HK-2 (cell line): ENCODE results near the gene ZNF511.
A peak's percentile ranks its signal among the peaks of the same experiment; 100 is the strongest.

Source experiments
- DNase-seq: peaks from one replicate; pipeline ENCODE4 v3.0.0-alpha.2; 2018; ENCODE audit not compliant: unreplicated experiment

ZNF511 gene

GRCh38 chr10:133353988-133354605 lies 45.4 kb downstream of the ZNF511 start:
- no peak for DNase-seq

- DNase-seq, result no peak
These were observed 46.0 kb downstream of the ZNF511 start for GRCh38 chr10:133354672-133355240.

- DNase-seq, result no peak
These were observed 46.6 kb downstream of the ZNF511 start for GRCh38 chr10:133355266-133355665.

- no peak for DNase-seq
These were observed 47.3 kb downstream of the ZNF511 start for GRCh38 chr10:133355991-133356390.

GRCh38 chr10:133356549-133357284 lies 48.0 kb downstream of the ZNF511 start:
- no peak for DNase-seq

GRCh38 chr10:133357285-133358161 lies 48.8 kb downstream of the ZNF511 start, which contains the start of gene FUOM:
FUOM (minus strand) TSS chr10:133358019; CDS start chr10:133358007, 12 bp downstream.
- peak; percentile 84 for DNase-seq

- DNase-seq, result no peak
These were observed 49.6 kb downstream of the ZNF511 start for GRCh38 chr10:133358162-133358924.

- no peak for DNase-seq
These were observed 50.2 kb downstream of the ZNF511 start for GRCh38 chr10:133358925-133359310.

- DNase-seq, result no peak
These were observed 50.8 kb downstream of the ZNF511 start for GRCh38 chr10:133359554-133359971.

GRCh38 chr10:133359972-133360610 lies 51.4 kb downstream of the ZNF511 start:
- DNase-seq, result no peak

- DNase-seq, result no peak
These were observed 52.5 kb downstream of the ZNF511 start for GRCh38 chr10:133361227-133361626.

- no peak for DNase-seq
These were observed 53.2 kb downstream of the ZNF511 start for GRCh38 chr10:133361773-133362441.
